Epithelial cell of proximal tubule (primary cell): ENCODE measurements around the gene MRI1. TPM values are rescaled to one million over a fixed set of nuclear protein-coding genes. Genes with fewer than 3 reads are reported as not detected.
"Not testable (repeated sequence)": the region's sequence is repeated elsewhere in the genome, so short reads cannot be mapped to it uniquely, and the experiment has no call there.

Experiments
- DNase-seq: peaks from one replicate; pipeline ENCODE4 v3.0.0-alpha.2; 2011; ENCODE audit warnings: low read depth
- H3K4me3 ChIP-seq: 2 replicates; pipeline ENCODE4 v1.5.1; 2011; ENCODE audit warnings: low read depth, mild to moderate bottlenecking, low read length
- CTCF ChIP-seq: conservative IDR thresholded peaks from 2 replicates; pipeline ENCODE4 v1.5.1; 2012; ENCODE audit warnings: low read depth, mild to moderate bottlenecking, low read length
- total RNA-seq: library from RNA; depleted of rRNA; stranded (reverse); fragments of >200 nt; gene quantifications from 2 replicates; pipeline ENCODE4 v1.2.3, GENCODE V29; 2015

The MRI1 gene
- total RNA-seq, 1 donor from 2014 or later = 63.0 TPM

GRCh38 chr19:13744174-13744573, 20.1 kb upstream of the MRI1 start:
- no peak for DNase-seq
- TF ChIP-seq CTCF = no peak

GRCh38 chr19:13747098-13747453, 17.2 kb upstream of the MRI1 start:
- peak overlapping the region; percentile 72 for H3K4me3 ChIP-seq
- no peak for DNase-seq
- TF ChIP-seq CTCF = no peak

More at GRCh38 chr19:13744174-13744573, 20.1 kb upstream of the MRI1 start:
- H3K4me3 ChIP-seq = no peak overlapping the region

GRCh38 chr19:13748169-13748828, 16.0 kb upstream of the MRI1 start:
- no peak for DNase-seq
- no peak for TF ChIP-seq CTCF
- H3K4me3 ChIP-seq = peak overlapping the region; percentile 72

GRCh38 chr19:13751436-13751835, 12.9 kb upstream of the MRI1 start:
- no peak overlapping the region for H3K4me3 ChIP-seq
- TF ChIP-seq CTCF = no peak
- no peak for DNase-seq

- not testable (repeated sequence) for DNase-seq, H3K4me3 ChIP-seq
Measured at GRCh38 chr19:13753622-13754021, 10.7 kb upstream of the MRI1 start.

- no peak overlapping the region for H3K4me3 ChIP-seq
- no peak for TF ChIP-seq CTCF
- DNase-seq = no peak
Measured at GRCh38 chr19:13756210-13756609, 8.1 kb upstream of the MRI1 start.

- no peak for DNase-seq
- no peak for TF ChIP-seq CTCF
- no peak overlapping the region for H3K4me3 ChIP-seq
Measured at GRCh38 chr19:13757805-13758772, 6.2 kb upstream of the MRI1 start.
